Peyer's patch (tissue), 4 donors: Measurements from ENCODE around the gene KMT2E.

Source experiments
- POLR2A ChIP-seq, 2 donors: fragments of 450-650 bp; IDR thresholded peaks; one replicate each; pipeline ENCODE4 v1.5.1; 2017; ENCODE audit warnings: antibody characterized with exemption in 2 of 2, mild to moderate bottlenecking in 2 of 2, moderate library complexity in 2 of 2
- TF ChIP-seq, protein P1 (sequence below), 6 experiments: fragments of 450-650 bp in 4 of 6; fragments of 200-600 bp in 2 of 6; sonication (generic) in 1 of 6; IDR thresholded peaks; one replicate each; pipeline ENCODE4 v1.5.1; 2017 to 2019; ENCODE audit warnings: antibody characterized with exemption in 6 of 6, mild to moderate bottlenecking in 3 of 6, moderate library complexity in 1 of 6

DNA sequence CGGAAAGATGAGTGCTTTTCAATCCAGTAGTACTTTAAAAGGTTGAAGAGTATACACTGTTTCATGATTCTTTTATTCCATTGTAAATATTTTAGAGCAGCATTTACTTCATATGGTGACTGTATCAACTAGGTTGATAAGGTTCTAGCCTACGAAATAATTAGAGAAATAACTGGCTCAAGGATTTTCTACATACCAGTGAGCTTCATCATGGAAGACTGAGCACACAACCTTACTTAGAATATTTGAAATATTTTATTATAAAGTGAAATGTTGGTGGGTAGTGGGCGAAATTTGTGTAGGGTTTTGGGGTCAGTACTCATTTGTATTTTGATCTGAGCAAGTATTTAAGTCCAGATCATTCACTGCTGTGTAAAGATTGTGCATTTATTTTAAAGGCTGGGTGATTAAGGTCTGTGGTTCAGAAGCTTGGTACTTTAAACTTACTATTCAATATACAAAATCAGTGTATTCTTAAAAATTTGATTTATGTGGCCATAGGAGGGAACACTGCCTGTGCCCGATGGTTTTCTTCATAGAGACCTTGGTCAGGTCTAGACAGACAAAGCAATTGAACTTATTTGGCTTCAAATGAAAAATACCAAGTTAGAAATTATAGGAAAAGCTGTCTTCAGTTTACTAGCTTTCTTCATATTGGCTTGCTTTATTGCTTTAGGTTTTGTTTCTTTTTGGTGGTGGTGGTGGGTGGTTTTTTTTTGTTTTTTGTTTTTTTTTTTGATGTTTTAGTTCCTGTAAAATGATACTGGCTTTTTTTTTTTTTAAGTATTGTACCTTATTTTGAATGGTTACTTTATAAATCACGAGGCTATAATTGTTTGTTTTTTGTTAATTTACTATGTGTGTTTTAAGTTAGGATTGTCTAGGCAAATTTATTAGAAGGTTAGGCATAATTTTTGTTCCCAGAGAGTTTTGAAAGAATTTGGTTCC lies 3.0 kb downstream of the KMT2E start:
- TF ChIP-seq, protein P1, sequence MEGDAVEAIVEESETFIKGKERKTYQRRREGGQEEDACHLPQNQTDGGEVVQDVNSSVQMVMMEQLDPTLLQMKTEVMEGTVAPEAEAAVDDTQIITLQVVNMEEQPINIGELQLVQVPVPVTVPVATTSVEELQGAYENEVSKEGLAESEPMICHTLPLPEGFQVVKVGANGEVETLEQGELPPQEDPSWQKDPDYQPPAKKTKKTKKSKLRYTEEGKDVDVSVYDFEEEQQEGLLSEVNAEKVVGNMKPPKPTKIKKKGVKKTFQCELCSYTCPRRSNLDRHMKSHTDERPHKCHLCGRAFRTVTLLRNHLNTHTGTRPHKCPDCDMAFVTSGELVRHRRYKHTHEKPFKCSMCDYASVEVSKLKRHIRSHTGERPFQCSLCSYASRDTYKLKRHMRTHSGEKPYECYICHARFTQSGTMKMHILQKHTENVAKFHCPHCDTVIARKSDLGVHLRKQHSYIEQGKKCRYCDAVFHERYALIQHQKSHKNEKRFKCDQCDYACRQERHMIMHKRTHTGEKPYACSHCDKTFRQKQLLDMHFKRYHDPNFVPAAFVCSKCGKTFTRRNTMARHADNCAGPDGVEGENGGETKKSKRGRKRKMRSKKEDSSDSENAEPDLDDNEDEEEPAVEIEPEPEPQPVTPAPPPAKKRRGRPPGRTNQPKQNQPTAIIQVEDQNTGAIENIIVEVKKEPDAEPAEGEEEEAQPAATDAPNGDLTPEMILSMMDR (IDR thresholded peaks at IDR 0.05) = no peak
- TF ChIP-seq POLR2A (IDR thresholded peaks at IDR 0.05) = no peak
